K562 (cell line): ENCODE results near the gene ZBTB9. TPM values are rescaled to one million over a fixed set of nuclear protein-coding genes. Genes with fewer than 3 reads are reported as not detected.

Experiments
- ARID2 ChIP-seq: fragments of 450-650 bp; IDR thresholded peaks from 2 replicates; pipeline ENCODE4 v1.6.1; 2017; ENCODE audit warnings: antibody characterized with exemption, mild to moderate bottlenecking
- ARID3B ChIP-seq: fragments of 250-450 bp; sonication (Bioruptor Pico); IDR thresholded peaks from 2 replicates; pipeline ENCODE4 v1.4.0; 2020; ENCODE audit warnings: borderline replicate concordance
- CREB3L1 ChIP-seq: fragments of 450-650 bp; IDR thresholded peaks from 2 replicates; pipeline ENCODE4 v1.6.1; 2014; ENCODE audit warnings: low read depth, mild to moderate bottlenecking, moderate library complexity, borderline replicate concordance
- CREB5 ChIP-seq: fragments of 250-450 bp; sonication (Bioruptor Pico); IDR thresholded peaks from 2 replicates; pipeline ENCODE4 v1.5.0; 2020; ENCODE audit warnings: mild to moderate bottlenecking
- EWSR1 ChIP-seq: fragments of 450-650 bp; IDR thresholded peaks from 2 replicates; pipeline ENCODE4 v1.6.1; 2018; ENCODE audit warnings: borderline replicate concordance, mild to moderate bottlenecking, low read depth, moderate library complexity; ENCODE audit not compliant: partially characterized antibody
- GATAD2B ChIP-seq: fragments of 450-650 bp; IDR thresholded peaks from 2 replicates; pipeline ENCODE4 v1.6.1; 2017; ENCODE audit warnings: mild to moderate bottlenecking, borderline replicate concordance
- HEY1 ChIP-seq: fragments of 250-450 bp; sonication (Bioruptor Pico); IDR thresholded peaks from 2 replicates; pipeline ENCODE4 v1.5.0; 2020; ENCODE audit warnings: mild to moderate bottlenecking, moderate library complexity, borderline replicate concordance
- KAT7 ChIP-seq: sonication (generic); formaldehyde crosslinking; IDR thresholded peaks from 2 replicates; pipeline ENCODE4 v1.8.0; 2022; ENCODE audit warnings: missing genetic modification reagents, mild to moderate bottlenecking, borderline replicate concordance
- MCM2 ChIP-seq: fragments of 450-650 bp; IDR thresholded peaks from 2 replicates; pipeline ENCODE4 v1.6.1; 2017; ENCODE audit warnings: low read depth, mild to moderate bottlenecking
- PHF20 ChIP-seq: fragments of 450-650 bp; IDR thresholded peaks from 2 replicates; pipeline ENCODE4 v1.6.1; 2018; ENCODE audit not compliant: partially characterized antibody
- POLR3G ChIP-seq: IDR thresholded peaks from 2 replicates; pipeline ENCODE4 v1.6.1; 2011; ENCODE audit not compliant: insufficient read length, insufficient replicate concordance; ENCODE audit errors: extremely low read depth
- PRPF4 ChIP-seq: fragments of 200-400 bp; formaldehyde crosslinking; IDR thresholded peaks from one replicate; pipeline ENCODE4 v1.6.1; 2017; ENCODE audit warnings: low read length, low read depth, mild to moderate bottlenecking; ENCODE audit not compliant: insufficient read depth, poor library complexity, severe bottlenecking
- THRAP3 ChIP-seq: fragments of 450-650 bp; IDR thresholded peaks from 2 replicates; pipeline ENCODE4 v1.6.1; 2016; ENCODE audit warnings: mild to moderate bottlenecking, inconsistent platforms, borderline replicate concordance
- ZNF146 ChIP-seq: IDR thresholded peaks from one replicate; pipeline ENCODE4 v1.6.1; 2018; ENCODE audit warnings: missing compliant biosample characterization; ENCODE audit not compliant: unreplicated experiment
- ZNF224 ChIP-seq: sonication (generic); formaldehyde crosslinking; IDR thresholded peaks from 2 replicates; pipeline ENCODE4 v1.8.0; 2022; ENCODE audit warnings: mild to moderate bottlenecking, missing genetic modification reagents
- ZNF586 ChIP-seq: fragments of 450-650 bp; formaldehyde crosslinking; conservative IDR thresholded peaks from 2 replicates; pipeline ENCODE4 v1.4.0; 2020; ENCODE audit warnings: mild to moderate bottlenecking, moderate library complexity
- ZNF609 ChIP-seq: sonication (generic); formaldehyde crosslinking; IDR thresholded peaks from 2 replicates; pipeline ENCODE4 v1.8.1; 2023; ENCODE audit warnings: missing genetic modification reagents, mild to moderate bottlenecking, borderline replicate concordance
- polyA plus RNA-seq, 8 experiments: library from polyadenylated mRNA; depleted of rRNA in 4 of 8; stranded (reverse) in 5 of 8; unstranded in 3 of 8; fragments of >200 nt; fragmentation: Nextera tagmentation in 2 of 8; fragmentation: Illumina TruSeq in 1 of 8; extraction: Ambion mirVana in 2 of 8; extraction: Trizol in 1 of 8; gene quantifications; 2 replicates each; pipeline versions ENCODE4 v1.2.1 to v1.2.3, GENCODE V29; 2011 to 2014; ENCODE audit warnings: inconsistent platforms in 1 of 8, missing spikeins in 1 of 8
- total RNA-seq, 7 experiments: library from RNA; depleted of rRNA in 6 of 7; stranded (reverse); fragments of >200 nt in 6 of 7; fragmentation: Illumina TruSeq in 2 of 7; extraction: Trizol in 2 of 7; gene quantifications; 2 replicates each; pipeline versions ENCODE4 v1.2.1 to v1.2.3, GENCODE V29; 2011 to 2021; ENCODE audit warnings: low replicate concordance in 1 of 7

The ZBTB9 gene
- total and polyA plus RNA-seq, 9 of the 15 experiments (the other 6 are each of a cell fraction or from before 2014, with no cell fraction given): 1.9 to 19.5 (median 10.4) TPM

- TF ChIP-seq CREB5 (CRISPR knock-in tag) (no peak), THRAP3 (peak; percentile 69; the same call in 1 of the 2 replicates), ZNF609 (peak; percentile 91; the same call in 1 of the 2 replicates), PRPF4 (no peak), ZNF224 (CRISPR knock-in tag) (peak; percentile 95), ARID3B (CRISPR knock-in tag) (no peak), EWSR1 (no peak), GATAD2B (no peak), PHF20 (no peak), KAT7 (0 out of 2 replicates have a peak, but pooled peaks have one; percentile 67), POLR3G (no peak), MCM2 (no peak), HEY1 (CRISPR knock-in tag) (no peak), CREB3L1 (peak; percentile 30; the same call in 1 of the 2 replicates), ZNF586 (CRISPR knock-in tag) (no peak), ZNF146 (CRISPR knock-in tag) (no peak), ARID2 (no peak)
These were observed 26.0 kb upstream of the ZBTB9 start (continued) for GRCh38 chr6:33428224-33428965.
